Measurements from ENCODE around the gene PPM1E. TPM values are rescaled to one million over a fixed set of nuclear protein-coding genes. Genes with fewer than 3 reads are reported as not detected.

Gene PPM1E
- total and polyA plus RNA-seq, 4 experiments from 2014 or later = not detected

- no peak for DNase-seq
- H3K4me1 Mint-ChIP-seq = no peaks in the 10 kb centered on the region
- ChIA-PET POLR2A (ENCODE audit: partially characterized antibody) (no interaction called here), CTCF (ENCODE audit: partially characterized antibody) (interaction anchor here (0.6 kb wide), 1 partner anchor 224 kb away, joined by 3 read pairs; no protein-coding TSS in a partner anchor)
- no peak overlapping the region for H3K4me3 Mint-ChIP-seq
- H3K27me3 Mint-ChIP-seq = peaks cover 4 to 10% of the 10 kb centered on the region in 2 donors
- Histone ChIP-seq H3K9me3 (ENCODE audit: control insufficient read depth in 1 of 2, low read length in 2 of 2) (no peaks in the 10 kb centered on the region), H3K27me3 (ENCODE audit: insufficient read depth, low read length) (no peaks in the 10 kb centered on the region), H3K4me3 (ENCODE audit: low read length in 2 of 2) (no peak overlapping the region), H3K27ac (ENCODE audit: low read depth, low read length) (no peak overlapping the region), H3K4me1 (ENCODE audit: insufficient read depth, low read length) (no peaks in the 10 kb centered on the region), H3K36me3 (ENCODE audit: insufficient read depth, low read length) (no peaks in the 10 kb centered on the region)
- intact Hi-C loops (cut with micrococcal nuclease) = no loop called here
- no peaks in the 10 kb centered on the region for H3K9me3 Mint-ChIP-seq
- no peak overlapping the region for H3K27ac Mint-ChIP-seq
- H3K36me3 Mint-ChIP-seq = no peaks in the 10 kb centered on the region
Measured at GRCh38 chr17:58813712-58814111, 58.1 kb downstream of the PPM1E start.

- no peaks in the 10 kb centered on the region for H3K4me1 ChIP-seq (ENCODE audit: insufficient read depth, low read length)
- H3K4me3 Mint-ChIP-seq = no peak overlapping the region
- intact Hi-C loops (cut with micrococcal nuclease) = no loop called here
- ChIA-PET CTCF (ENCODE audit: partially characterized antibody) (no interaction called here), POLR2A (ENCODE audit: partially characterized antibody) (no interaction called here)
- H3K36me3 ChIP-seq (ENCODE audit: insufficient read depth, low read length) = no peaks in the 10 kb centered on the region
- H3K36me3 Mint-ChIP-seq = no peaks in the 10 kb centered on the region
- no peak overlapping the region for H3K27ac ChIP-seq (ENCODE audit: low read depth, low read length)
- DNase-seq = no peak
- peaks cover 3 to 19% of the 10 kb centered on the region in 2 donors for H3K27me3 Mint-ChIP-seq
- no peaks in the 10 kb centered on the region for H3K4me1 Mint-ChIP-seq
- no peaks in the 10 kb centered on the region for H3K27me3 ChIP-seq (ENCODE audit: insufficient read depth, low read length)
- no peak overlapping the region for H3K27ac Mint-ChIP-seq
- H3K4me3 ChIP-seq (ENCODE audit: low read length in 2 of 2) = no peak overlapping the region
- no peaks in the 10 kb centered on the region for H3K9me3 Mint-ChIP-seq
- H3K9me3 ChIP-seq (ENCODE audit: control insufficient read depth in 1 of 2, low read length in 2 of 2) = no peaks in the 10 kb centered on the region
Measured at GRCh38 chr17:58818654-58819053, 63.0 kb downstream of the PPM1E start.

GRCh38 chr17:58822148-58823050, 66.7 kb downstream of the PPM1E start:
- no peak for DNase-seq
- Mint-ChIP-seq H3K4me3 (no peak overlapping the region), H3K9me3 (peaks cover 0 to 2% (median 0%) of the 10 kb centered on the region in 8 donors), H3K36me3 (no peaks in the 10 kb centered on the region), H3K4me1 (no peaks in the 10 kb centered on the region), H3K27me3 (peaks cover 5 to 18% of the 10 kb centered on the region in 2 donors), H3K27ac (no peak overlapping the region)
- Histone ChIP-seq H3K27ac (ENCODE audit: low read depth, low read length) (no peak overlapping the region), H3K4me3 (ENCODE audit: low read length in 2 of 2) (no peak overlapping the region), H3K27me3 (ENCODE audit: insufficient read depth, low read length) (no peaks in the 10 kb centered on the region), H3K36me3 (ENCODE audit: insufficient read depth, low read length) (no peaks in the 10 kb centered on the region), H3K4me1 (ENCODE audit: insufficient read depth, low read length) (no peaks in the 10 kb centered on the region), H3K9me3 (ENCODE audit: control insufficient read depth in 1 of 2, low read length in 2 of 2) (no peaks in the 10 kb centered on the region)
- ChIA-PET CTCF (ENCODE audit: partially characterized antibody) (no interaction called here), POLR2A (ENCODE audit: partially characterized antibody) (no interaction called here)
- intact Hi-C loops (cut with micrococcal nuclease) = no loop called here

GRCh38 chr17:58823051-58823525, 67.4 kb downstream of the PPM1E start:
- H3K9me3 Mint-ChIP-seq = peaks cover 0 to 2% (median 0%) of the 10 kb centered on the region in 8 donors
- H3K27me3 ChIP-seq (ENCODE audit: insufficient read depth, low read length) = no peaks in the 10 kb centered on the region
- H3K4me1 Mint-ChIP-seq = no peaks in the 10 kb centered on the region
- H3K4me1 ChIP-seq (ENCODE audit: insufficient read depth, low read length) = no peaks in the 10 kb centered on the region
- no peak overlapping the region for H3K27ac ChIP-seq (ENCODE audit: low read depth, low read length)
- no peaks in the 10 kb centered on the region for H3K36me3 ChIP-seq (ENCODE audit: insufficient read depth, low read length)
- no peaks in the 10 kb centered on the region for H3K9me3 ChIP-seq (ENCODE audit: control insufficient read depth in 1 of 2, low read length in 2 of 2)
- DNase-seq = no peak
- no peak overlapping the region for H3K4me3 ChIP-seq (ENCODE audit: low read length in 2 of 2)
- ChIA-PET POLR2A (ENCODE audit: partially characterized antibody) (no interaction called here), CTCF (ENCODE audit: partially characterized antibody) (no interaction called here)
- intact Hi-C loops (cut with micrococcal nuclease) = no loop called here
- H3K27me3 Mint-ChIP-seq = peaks cover 5 to 18% of the 10 kb centered on the region in 2 donors
- H3K27ac Mint-ChIP-seq = no peak overlapping the region
- H3K4me3 Mint-ChIP-seq = no peak overlapping the region
- no peaks in the 10 kb centered on the region for H3K36me3 Mint-ChIP-seq

- H3K27ac ChIP-seq (ENCODE audit: low read depth, low read length) = no peak overlapping the region
- no peaks in the 10 kb centered on the region for H3K4me1 ChIP-seq (ENCODE audit: insufficient read depth, low read length)
- H3K36me3 Mint-ChIP-seq = no peaks in the 10 kb centered on the region
- ChIA-PET POLR2A (ENCODE audit: partially characterized antibody) (no interaction called here), CTCF (ENCODE audit: partially characterized antibody) (no interaction called here)
- no peak overlapping the region for H3K27ac Mint-ChIP-seq
- peaks cover 0 to 13% (median 2%) of the 10 kb centered on the region in 8 donors for H3K9me3 Mint-ChIP-seq
- H3K27me3 Mint-ChIP-seq = peaks cover 19 to 23% of the 10 kb centered on the region in 2 donors
- no peaks in the 10 kb centered on the region for H3K27me3 ChIP-seq (ENCODE audit: insufficient read depth, low read length)
- no peak overlapping the region for H3K4me3 ChIP-seq (ENCODE audit: low read length in 2 of 2)
- DNase-seq = no peak
- no peak overlapping the region for H3K4me3 Mint-ChIP-seq
- intact Hi-C loops (cut with micrococcal nuclease) = no loop called here
- no peaks in the 10 kb centered on the region for H3K9me3 ChIP-seq (ENCODE audit: control insufficient read depth in 1 of 2, low read length in 2 of 2)
- no peaks in the 10 kb centered on the region for H3K4me1 Mint-ChIP-seq
- no peaks in the 10 kb centered on the region for H3K36me3 ChIP-seq (ENCODE audit: insufficient read depth, low read length)
Measured at GRCh38 chr17:58829172-58829637, 73.6 kb downstream of the PPM1E start.

- POLR2A ChIA-PET (ENCODE audit: partially characterized antibody) = no interaction called here
Measured at GRCh38 chr17:58831780-58832179, 76.1 kb downstream of the PPM1E start.

GRCh38 chr17:58832514-58832913, 76.9 kb downstream of the PPM1E start:
- POLR2A ChIA-PET (ENCODE audit: partially characterized antibody) = no interaction called here
- H3K4me1 Mint-ChIP-seq = no peaks in the 10 kb centered on the region
- peaks cover 17 to 29% of the 10 kb centered on the region in 2 donors for H3K27me3 Mint-ChIP-seq

More at GRCh38 chr17:58831780-58832179, 76.1 kb downstream of the PPM1E start:
- Mint-ChIP-seq H3K9me3 (peaks cover 0 to 13% (median 1%) of the 10 kb centered on the region in 8 donors), H3K4me3 (no peak overlapping the region), H3K4me1 (no peaks in the 10 kb centered on the region), H3K27me3 (peaks cover 17 to 29% of the 10 kb centered on the region in 2 donors), H3K36me3 (no peaks in the 10 kb centered on the region), H3K27ac (no peak overlapping the region)
- H3K27ac ChIP-seq (ENCODE audit: low read depth, low read length) = no peak overlapping the region
- peaks cover 3% of the 10 kb centered on the region for H3K27me3 ChIP-seq (ENCODE audit: insufficient read depth, low read length)
- no peaks in the 10 kb centered on the region for H3K9me3 ChIP-seq (ENCODE audit: control insufficient read depth in 1 of 2, low read length in 2 of 2)
- no peak overlapping the region for H3K4me3 ChIP-seq (ENCODE audit: low read length in 2 of 2)
- no peaks in the 10 kb centered on the region for H3K4me1 ChIP-seq (ENCODE audit: insufficient read depth, low read length)
- intact Hi-C loops (cut with micrococcal nuclease) = no loop called here
- no peaks in the 10 kb centered on the region for H3K36me3 ChIP-seq (ENCODE audit: insufficient read depth, low read length)
- CTCF ChIA-PET (ENCODE audit: partially characterized antibody) = no interaction called here
- DNase-seq = no peak

More at GRCh38 chr17:58832514-58832913, 76.9 kb downstream of the PPM1E start:
- H3K9me3 Mint-ChIP-seq = peaks cover 0 to 13% (median 1%) of the 10 kb centered on the region in 8 donors
- DNase-seq = no peak
- no peak overlapping the region for H3K4me3 Mint-ChIP-seq
- H3K36me3 Mint-ChIP-seq = no peaks in the 10 kb centered on the region
- H3K27me3 ChIP-seq (ENCODE audit: insufficient read depth, low read length) = peaks cover 3% of the 10 kb centered on the region
- H3K9me3 ChIP-seq (ENCODE audit: control insufficient read depth in 1 of 2, low read length in 2 of 2) = no peaks in the 10 kb centered on the region
- intact Hi-C loops (cut with micrococcal nuclease) = no loop called here
- CTCF ChIA-PET (ENCODE audit: partially characterized antibody) = no interaction called here
- H3K4me3 ChIP-seq (ENCODE audit: low read length in 2 of 2) = no peak overlapping the region
- no peaks in the 10 kb centered on the region for H3K36me3 ChIP-seq (ENCODE audit: insufficient read depth, low read length)
- H3K4me1 ChIP-seq (ENCODE audit: insufficient read depth, low read length) = no peaks in the 10 kb centered on the region
- H3K27ac ChIP-seq (ENCODE audit: low read depth, low read length) = no peak overlapping the region
- H3K27ac Mint-ChIP-seq = no peak overlapping the region

All from CD4-positive, alpha-beta memory T cell (primary cell).